ENCODE data around the gene RIMKLB.

DNA sequence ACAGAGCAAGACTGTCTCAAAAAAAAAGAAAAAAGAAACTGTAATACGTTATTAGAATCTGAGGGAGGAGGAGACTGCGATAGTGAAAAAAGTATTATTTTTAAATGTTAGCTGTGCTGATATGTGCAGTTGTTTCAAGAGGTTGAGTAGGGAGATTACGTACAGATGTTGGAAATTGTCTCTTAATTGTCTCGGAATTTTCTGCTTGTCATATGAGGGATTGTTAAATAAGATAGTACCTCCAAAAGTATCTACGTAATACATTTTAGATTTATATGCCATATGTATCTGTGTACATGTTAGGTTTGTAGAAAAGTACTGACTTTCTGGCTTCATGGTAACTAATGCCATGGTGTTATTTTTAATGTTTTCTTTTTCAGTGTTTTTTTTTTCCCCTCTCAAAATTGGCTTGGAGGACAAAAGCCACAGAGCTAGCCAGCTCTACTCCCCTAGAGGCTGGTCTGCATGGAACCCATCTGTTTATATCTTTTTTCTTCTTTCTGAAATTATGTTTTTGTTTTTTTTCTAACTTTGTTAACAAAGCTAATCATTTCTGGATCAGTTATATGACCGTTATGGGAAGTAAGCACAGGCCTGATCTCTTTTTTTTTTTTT is 3.4 kb downstream of the RIMKLB start:
- TF ChIP-seq, protein P1, sequence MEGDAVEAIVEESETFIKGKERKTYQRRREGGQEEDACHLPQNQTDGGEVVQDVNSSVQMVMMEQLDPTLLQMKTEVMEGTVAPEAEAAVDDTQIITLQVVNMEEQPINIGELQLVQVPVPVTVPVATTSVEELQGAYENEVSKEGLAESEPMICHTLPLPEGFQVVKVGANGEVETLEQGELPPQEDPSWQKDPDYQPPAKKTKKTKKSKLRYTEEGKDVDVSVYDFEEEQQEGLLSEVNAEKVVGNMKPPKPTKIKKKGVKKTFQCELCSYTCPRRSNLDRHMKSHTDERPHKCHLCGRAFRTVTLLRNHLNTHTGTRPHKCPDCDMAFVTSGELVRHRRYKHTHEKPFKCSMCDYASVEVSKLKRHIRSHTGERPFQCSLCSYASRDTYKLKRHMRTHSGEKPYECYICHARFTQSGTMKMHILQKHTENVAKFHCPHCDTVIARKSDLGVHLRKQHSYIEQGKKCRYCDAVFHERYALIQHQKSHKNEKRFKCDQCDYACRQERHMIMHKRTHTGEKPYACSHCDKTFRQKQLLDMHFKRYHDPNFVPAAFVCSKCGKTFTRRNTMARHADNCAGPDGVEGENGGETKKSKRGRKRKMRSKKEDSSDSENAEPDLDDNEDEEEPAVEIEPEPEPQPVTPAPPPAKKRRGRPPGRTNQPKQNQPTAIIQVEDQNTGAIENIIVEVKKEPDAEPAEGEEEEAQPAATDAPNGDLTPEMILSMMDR (IDR thresholded peaks at IDR 0.05) = no peak
- no peak for TF ChIP-seq POLR2A (IDR thresholded peaks at IDR 0.05)

Data from testis (tissue), 2 donors.